HG02763 (cell line): ENCODE measurements around the gene RRP15.

Experiments used
- ATAC-seq: cut with Tn5 transposase; IDR thresholded peaks from one replicate; pipeline ENCODE4 v1.9.1; 2021; ENCODE audit warnings: mild to moderate bottlenecking, moderate library complexity; ENCODE audit not compliant: unreplicated experiment

The RRP15 gene

DNA sequence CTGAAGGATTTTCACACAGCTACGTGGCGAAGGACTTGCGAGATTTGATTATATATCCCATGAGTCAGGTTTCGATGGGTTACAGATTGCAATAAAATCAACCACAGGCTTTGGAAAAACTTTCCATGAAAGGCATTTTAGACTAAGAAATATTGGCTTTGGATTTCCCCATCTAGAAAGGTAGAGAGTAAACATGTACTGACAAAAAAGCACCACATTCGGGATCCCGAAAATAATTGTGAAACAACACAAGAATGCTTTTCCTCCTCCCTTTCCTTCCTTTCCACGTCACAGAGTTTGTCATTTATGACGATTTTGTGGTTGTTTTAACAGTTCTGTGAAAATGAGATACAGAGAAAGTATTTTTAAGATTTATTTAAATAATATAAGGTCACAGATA, 98.6 kb downstream of the RRP15 start:
- ATAC-seq: no peak

DNA sequence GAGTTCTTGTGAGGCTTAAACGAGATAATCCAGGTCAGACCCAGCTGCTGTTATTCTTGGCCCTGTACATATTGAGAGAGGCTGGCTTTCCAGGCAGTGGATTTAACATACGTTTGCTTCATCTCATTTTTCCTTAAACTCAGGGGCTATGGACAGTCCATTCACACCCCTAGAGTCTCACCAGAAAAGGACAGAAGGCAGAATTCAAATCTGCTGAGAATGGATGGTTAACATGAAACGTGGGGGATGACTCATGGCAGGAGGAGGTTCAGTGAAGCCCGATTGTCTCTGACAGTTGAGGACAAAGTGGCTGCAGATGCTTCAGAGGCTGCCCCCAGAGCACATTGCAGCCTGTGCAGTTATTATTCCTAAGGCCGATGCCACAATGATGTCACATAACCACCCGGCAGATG, 99.5 kb downstream of the RRP15 start:
- ATAC-seq: no peak
